ENCODE data around the gene LPCAT1.
"Not testable (repeated sequence)": the region's sequence is repeated elsewhere in the genome, so short reads cannot be mapped to it uniquely, and the experiment has no call there.

LPCAT1 gene

DNA sequence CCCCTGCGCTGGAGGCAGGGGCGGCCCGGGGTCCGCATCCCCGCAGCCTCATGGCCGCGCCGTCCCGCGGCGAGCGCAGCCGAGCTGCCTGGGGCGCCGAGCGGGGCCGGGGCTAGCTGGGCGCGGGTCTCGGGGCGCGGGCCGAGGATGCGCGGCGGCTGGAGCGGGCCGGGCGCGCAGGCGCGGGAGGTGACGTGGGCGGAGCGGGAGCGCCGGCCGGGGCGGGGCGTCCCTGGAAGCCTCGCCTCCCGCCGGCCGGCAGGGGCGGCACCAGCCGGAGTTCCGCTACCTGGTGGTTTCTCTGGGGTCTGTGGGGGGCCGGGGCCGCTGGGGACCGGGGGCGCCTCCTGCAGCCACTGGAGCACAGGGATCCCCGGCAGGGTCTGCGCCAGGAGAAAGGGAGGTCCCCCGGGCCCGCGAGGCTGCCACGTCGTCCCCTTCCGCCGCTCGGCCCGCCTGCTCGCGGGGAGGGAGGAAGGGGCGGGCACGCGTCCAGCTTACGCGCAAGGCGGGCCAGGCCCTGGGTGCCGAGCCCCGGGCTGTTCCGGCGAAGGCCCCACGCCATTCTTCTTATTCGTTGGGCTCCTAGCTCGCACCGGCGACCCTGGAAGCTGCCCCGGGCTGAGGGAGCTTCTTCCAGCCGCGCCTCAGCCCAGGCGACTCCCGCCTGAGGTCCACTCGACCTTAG lies at the start of gene LPCAT1:
LPCAT1 (minus strand) TSS at position 168 of the 688 bp plus-strand sequence; CDS start at position 52, 116 bp downstream.
- DNase-seq, result peak; percentile 58 to 91

- not testable (repeated sequence) for DNase-seq
Observed at GRCh38 chr5:1571875-1572274, 48.1 kb upstream of the LPCAT1 start.

GRCh38 chr5:1570975-1571374 lies 47.2 kb upstream of the LPCAT1 start:
- no peak for DNase-seq

DNA sequence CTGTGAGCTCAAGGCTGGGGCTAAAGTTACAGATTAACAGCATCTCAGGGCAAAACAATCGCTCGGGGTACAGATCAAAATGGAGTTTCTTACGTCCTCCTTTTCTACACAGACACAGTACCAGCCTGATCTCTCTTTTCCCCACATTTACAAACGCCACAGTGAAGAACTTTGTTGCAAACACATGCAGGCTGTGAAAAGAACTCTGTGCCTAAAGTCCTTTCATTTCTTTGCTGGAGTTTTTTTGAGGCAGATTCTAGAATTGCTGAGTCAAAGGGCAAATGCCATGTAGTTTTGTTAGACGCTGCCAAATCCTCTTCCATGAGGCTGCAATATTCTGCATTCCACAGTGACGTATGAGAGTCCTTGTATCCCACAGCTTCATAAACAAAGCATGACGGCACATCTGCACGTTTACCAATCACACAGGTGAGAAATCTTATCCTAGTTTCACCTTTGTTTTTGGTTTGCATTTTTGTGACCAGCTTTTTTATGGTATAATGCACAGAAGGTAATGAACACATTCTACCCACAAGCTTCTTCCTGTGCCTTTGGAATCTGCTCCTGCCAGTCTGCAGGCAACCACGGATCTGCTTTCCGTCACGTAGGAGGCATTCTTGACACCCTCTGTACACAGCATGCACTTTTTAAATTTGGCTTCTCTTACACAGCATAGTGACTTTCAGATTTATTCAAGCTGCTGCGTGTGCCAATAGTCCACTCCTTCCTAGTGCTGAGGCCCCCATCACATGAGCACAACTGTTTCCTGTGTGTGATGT lies 44.6 kb upstream of the LPCAT1 start:
- DNase-seq, result no peak

- DNase-seq, result not testable (repeated sequence)
Observed at GRCh38 chr5:1567527-1568200, 43.9 kb upstream of the LPCAT1 start.

- DNase-seq, result no peak
Observed at GRCh38 chr5:1565737-1566734, 42.3 kb upstream of the LPCAT1 start.

DNA sequence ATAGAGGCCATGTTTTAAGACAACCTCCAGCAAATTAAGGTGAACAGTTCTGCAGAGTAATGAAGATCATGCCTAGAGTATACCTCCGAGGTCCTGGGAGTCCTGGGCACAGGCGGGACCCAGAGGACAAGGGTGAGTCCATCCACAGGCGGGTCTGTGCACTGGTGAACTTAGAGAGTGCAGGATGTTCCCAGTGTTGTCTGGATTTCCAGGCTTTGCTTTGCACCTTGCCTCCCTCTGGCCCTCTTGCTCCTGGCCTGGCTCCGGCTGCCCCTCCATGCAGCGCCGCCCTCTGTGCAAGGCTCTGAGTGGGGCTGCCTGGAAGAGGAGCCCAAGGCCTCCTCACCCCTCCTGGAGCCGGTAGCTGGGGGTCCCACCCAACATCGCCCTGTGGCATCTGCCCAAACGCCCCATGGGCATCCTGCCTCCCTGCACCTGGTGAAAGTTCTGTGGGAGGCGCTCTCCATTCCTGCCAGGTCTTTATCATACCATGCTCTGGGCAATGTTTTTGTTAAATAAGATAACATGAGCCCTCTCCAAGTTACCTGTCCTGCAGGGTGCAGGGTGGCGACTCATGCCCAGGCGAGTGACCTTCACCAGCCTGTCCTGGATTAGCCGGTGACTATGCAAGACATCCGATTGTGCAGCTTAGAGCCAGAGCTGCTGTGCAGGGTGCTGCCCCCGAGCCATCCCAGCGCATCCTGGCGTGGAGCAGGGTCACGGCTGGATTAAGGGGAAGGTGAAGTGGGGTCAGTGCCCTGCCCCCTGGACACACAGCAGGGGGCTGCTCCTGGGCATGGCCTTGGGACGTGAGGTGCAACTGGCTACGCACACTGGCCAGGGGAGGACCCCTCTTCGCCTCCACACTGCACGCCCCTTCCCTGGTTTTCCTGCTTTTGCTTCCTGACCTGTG lies 41.3 kb upstream of the LPCAT1 start:
- no peak for DNase-seq

DNA sequence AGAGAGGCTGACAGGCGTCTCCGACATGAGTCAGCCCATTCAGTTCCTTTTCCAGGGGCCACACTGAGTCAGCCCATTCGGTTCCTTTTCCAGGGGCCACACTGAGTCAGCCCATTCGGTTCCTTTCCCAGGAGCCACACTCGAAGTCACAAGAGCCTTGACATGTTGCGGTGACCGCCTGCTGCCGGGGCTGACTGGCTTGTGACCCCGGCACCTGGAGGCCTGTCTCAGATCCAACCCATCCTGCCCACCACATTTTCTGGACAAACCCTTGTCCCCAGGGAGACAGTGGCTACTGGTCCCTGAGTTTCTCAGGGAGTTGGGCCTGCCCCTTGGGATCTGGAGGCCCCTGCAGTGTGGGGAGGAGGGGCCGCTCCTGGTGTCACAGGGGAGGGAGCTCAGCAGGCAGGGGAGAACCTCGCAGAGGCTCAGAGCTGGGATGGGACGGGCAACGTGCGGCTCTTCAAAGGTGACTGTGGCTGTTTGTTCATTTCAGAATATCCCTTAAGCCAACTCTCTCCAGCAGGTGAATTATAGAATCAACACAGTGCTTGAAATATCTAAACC lies 40.5 kb upstream of the LPCAT1 start:
- DNase-seq, result no peak

GRCh38 chr5:1563617-1564181 lies 39.9 kb upstream of the LPCAT1 start:
- DNase-seq, result no peak

- DNase-seq, result no peak
Observed at GRCh38 chr5:1563051-1563461, 39.3 kb upstream of the LPCAT1 start.

- DNase-seq, result no peak
Observed at GRCh38 chr5:1562599-1562998, 38.8 kb upstream of the LPCAT1 start.

- no peak for DNase-seq
Observed at GRCh38 chr5:1561402-1561929, 37.7 kb upstream of the LPCAT1 start.

DNA sequence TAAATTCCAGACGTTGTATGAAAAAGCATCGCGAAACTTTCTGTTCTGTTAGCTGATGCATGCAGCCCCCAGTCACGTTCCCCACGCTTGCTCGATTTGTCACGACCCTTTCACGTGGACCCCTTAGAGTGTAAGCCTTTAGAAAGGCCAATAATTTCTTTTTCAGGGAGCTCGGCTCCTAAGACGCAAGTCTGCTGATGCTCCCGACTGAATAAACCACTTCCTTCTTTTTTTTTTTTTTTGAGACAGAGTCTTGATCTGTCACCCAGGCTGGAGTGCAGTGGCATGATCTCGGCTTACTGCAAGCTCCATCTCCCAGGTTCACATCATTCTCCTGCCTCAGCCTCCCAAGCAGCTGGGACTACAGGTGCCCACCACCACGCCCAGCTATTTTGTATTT lies 36.7 kb upstream of the LPCAT1 start:
- not testable (repeated sequence) for DNase-seq

GRCh38 chr5:1558944-1559343 lies 35.2 kb upstream of the LPCAT1 start:
- no peak for DNase-seq

GRCh38 chr5:1557114-1557873 lies 33.5 kb upstream of the LPCAT1 start:
- DNase-seq, result no peak

GRCh38 chr5:1555808-1556731 lies 32.3 kb upstream of the LPCAT1 start:
- DNase-seq, result no peak

DNA sequence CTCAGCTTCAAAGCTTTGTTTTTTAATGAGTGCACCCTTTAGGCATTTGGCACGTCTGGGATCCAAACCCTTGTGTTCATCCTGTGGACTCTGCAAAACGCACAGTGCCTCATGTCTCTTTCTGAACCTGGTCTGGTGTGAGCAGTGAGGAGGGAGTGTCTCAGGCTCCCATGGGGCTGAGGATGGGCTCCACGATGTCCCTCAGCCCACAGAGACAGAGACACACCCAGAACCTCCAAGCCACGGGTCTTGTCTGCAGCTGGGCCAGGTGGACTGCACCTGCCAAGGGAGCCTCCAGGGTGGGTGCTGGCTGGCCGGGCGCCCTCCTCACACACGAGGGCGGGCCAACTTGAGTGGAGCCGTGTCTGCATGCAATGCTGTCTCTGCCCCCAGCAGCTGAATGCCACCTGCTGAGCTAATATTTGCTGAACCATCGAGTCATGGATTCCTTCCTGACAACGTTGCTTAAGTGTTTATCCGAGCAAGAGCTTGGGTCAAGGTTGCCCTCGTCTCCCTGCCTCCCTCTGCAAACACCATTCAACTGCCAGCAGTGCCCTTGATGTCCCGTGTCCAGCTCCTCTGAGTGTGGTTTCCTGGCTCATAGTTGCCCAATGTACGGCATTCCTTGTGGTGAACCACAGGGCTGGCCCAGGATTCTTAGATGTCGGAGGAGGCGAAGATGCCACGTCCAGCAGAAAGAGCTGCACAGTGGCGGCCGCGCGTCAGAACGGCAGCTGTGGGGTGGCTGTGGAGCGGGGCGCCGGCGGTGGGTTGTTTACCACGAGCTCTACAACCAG lies 31.4 kb upstream of the LPCAT1 start:
- no peak for DNase-seq

All from NCI-H446 (cell line).